Natural killer cell (primary cell): ENCODE measurements around the gene RAP2B. TPM values are rescaled to one million over a fixed set of nuclear protein-coding genes. Genes with fewer than 3 reads are reported as not detected.
A peak's percentile ranks its signal among the peaks of the same experiment; 100 is the strongest.
"Not testable (repeated sequence)": the region's sequence is repeated elsewhere in the genome, so short reads cannot be mapped to it uniquely, and the experiment has no call there.

Experiments
- ATAC-seq, 3 donors: fragments of 150-1000 bp in 2 of 3; fragments of 200-7000 bp in 1 of 3; cut with Tn5 transposase; 1 replicate in 1 of 3; 2 replicates in 2 of 3; pipeline ENCODE4 v1.10.0; 2021; ENCODE audit warnings: mild to moderate bottlenecking in 2 of 3, moderate library complexity in 2 of 3
- DNase-seq, 2 donors: peaks; one replicate each; pipeline versions ENCODE4 v3.0.0 to v3.0.0-alpha.2; 2013 to 2021; ENCODE audit warnings: mixed read lengths in 1 of 2
- H3K27ac ChIP-seq: one replicate; pipeline ENCODE4 v1.5.1; 2013; ENCODE audit warnings: mild to moderate bottlenecking, low read length
- H3K27me3 ChIP-seq: one replicate; pipeline ENCODE4 v1.6.1; 2013; ENCODE audit warnings: low read length; ENCODE audit not compliant: control insufficient read depth, insufficient read depth
- H3K36me3 ChIP-seq: one replicate; pipeline ENCODE4 v1.6.1; 2013; ENCODE audit warnings: low read length; ENCODE audit not compliant: control insufficient read depth, insufficient read depth
- H3K4me1 ChIP-seq: one replicate; pipeline ENCODE4 v1.6.1; 2013; ENCODE audit warnings: low read length; ENCODE audit not compliant: control insufficient read depth, insufficient read depth
- H3K4me3 ChIP-seq: one replicate; pipeline ENCODE4 v1.5.1; 2013; ENCODE audit warnings: low read length
- H3K9me3 ChIP-seq: one replicate; pipeline ENCODE4 v1.6.1; 2013; ENCODE audit warnings: low read length; ENCODE audit not compliant: control insufficient read depth, insufficient read depth
- H3K27ac Mint-ChIP-seq, 2 donors: one replicate each; pipeline ENCODE4 v1.8.0; 2022; ENCODE audit warnings: mild to moderate bottlenecking in 2 of 2, mixed read lengths in 2 of 2, moderate library complexity in 1 of 2
- H3K27me3 Mint-ChIP-seq, 2 donors: one replicate each; pipeline ENCODE4 v1.8.0; 2022; ENCODE audit warnings: low read depth in 2 of 2, mixed read lengths in 2 of 2
- H3K36me3 Mint-ChIP-seq: one replicate; pipeline ENCODE4 v1.8.0; 2022; ENCODE audit warnings: mixed read lengths
- H3K4me1 Mint-ChIP-seq, 2 donors: one replicate each; pipeline ENCODE4 v1.8.0; 2022; ENCODE audit warnings: mixed read lengths in 2 of 2
- H3K4me3 Mint-ChIP-seq: one replicate; pipeline ENCODE4 v1.8.0; 2022; ENCODE audit warnings: mild to moderate bottlenecking, moderate library complexity, mixed read lengths
- H3K9me3 Mint-ChIP-seq, 2 donors: one replicate each; pipeline ENCODE4 v1.8.0; 2022; ENCODE audit warnings: mixed read lengths in 2 of 2
- CTCF ChIP-seq: fragments of 200-600 bp; IDR thresholded peaks from one replicate; pipeline ENCODE4 v1.8.0; 2022; ENCODE audit warnings: antibody characterized with exemption
- WGBS: methylation state at CpG from one replicate; pipeline ENCODE4 v1.1.7; 2013; ENCODE audit warnings: missing lambda C conversion rate; ENCODE audit not compliant: insufficient coverage; 5-methylcytosine and 5-hydroxymethylcytosine counted together
- intact Hi-C: fragments of 100-400 bp; cut with micrococcal nuclease; formaldehyde crosslinking; loops from one replicate; pipeline ENCODE4 v1.14.2; 2022
- total RNA-seq, 4 donors: library from RNA; stranded (reverse); fragments of 120-200 nt in 1 of 4; gene quantifications; one replicate each; pipeline versions ENCODE4 v1.2.3 to v1.2.4, GENCODE V29; 2013 to 2022

RAP2B gene
- total RNA-seq, 3 donors from 2014 or later (not counting 1 experiment from before 2014, with no cell fraction given), result 34.8 to 41.7 (median 38.1) TPM

DNA sequence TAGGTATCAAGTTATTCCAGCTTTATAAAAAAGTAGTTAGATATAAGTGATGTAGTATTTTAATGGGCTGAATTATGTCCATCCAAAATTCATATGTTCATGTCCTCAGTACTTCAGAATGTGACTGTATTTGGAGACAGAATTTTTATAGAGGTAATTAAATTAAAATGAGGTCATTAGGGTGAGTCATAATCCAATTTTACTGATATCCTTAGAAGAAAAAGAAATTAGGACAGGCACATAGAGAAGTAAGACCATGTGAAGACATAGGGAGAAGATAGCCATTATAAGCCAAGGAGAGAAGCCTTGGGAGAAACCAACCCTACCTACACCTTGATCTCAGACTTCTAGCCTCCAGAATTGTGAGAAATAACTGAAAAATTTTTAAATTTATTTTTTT is 30.3 kb downstream of the RAP2B start:
- no peaks in the 10 kb centered on the region for H3K36me3 Mint-ChIP-seq
- ATAC-seq (no peak), DNase-seq (no peak)
- TF ChIP-seq CTCF, result no peak
- peaks cover 0 to 4% of the 10 kb centered on the region in 2 donors for H3K4me1 Mint-ChIP-seq
- H3K27me3 Mint-ChIP-seq, result no peaks in the 10 kb centered on the region
- intact Hi-C loops, result no loop called here
- no peaks in the 10 kb centered on the region for H3K36me3 ChIP-seq
- no peaks in the 10 kb centered on the region for H3K27me3 ChIP-seq
- H3K4me3 Mint-ChIP-seq, result no peak overlapping the region
- H3K4me3 ChIP-seq, result no peak overlapping the region
- H3K27ac ChIP-seq, result no peak overlapping the region
- H3K9me3 ChIP-seq, result no peaks in the 10 kb centered on the region
- H3K9me3 Mint-ChIP-seq, result no peaks in the 10 kb centered on the region
- H3K27ac Mint-ChIP-seq, result no peak overlapping the region
- H3K4me1 ChIP-seq, result no peaks in the 10 kb centered on the region

- H3K36me3 ChIP-seq, H3K27me3 Mint-ChIP-seq, ATAC-seq, H3K36me3 Mint-ChIP-seq, H3K4me3 Mint-ChIP-seq, H3K27ac Mint-ChIP-seq, H3K4me1 ChIP-seq, H3K4me1 Mint-ChIP-seq, H3K9me3 ChIP-seq, H3K27ac ChIP-seq, H3K9me3 Mint-ChIP-seq, H3K27me3 ChIP-seq, intact Hi-C loops, DNase-seq, H3K4me3 ChIP-seq: not testable (repeated sequence)
- WGBS, result 98% methylated on average over 11 of the region's 12 CpGs
Observed at GRCh38 chr3:153193786-153194476, 31.9 kb downstream of the RAP2B start.

DNA sequence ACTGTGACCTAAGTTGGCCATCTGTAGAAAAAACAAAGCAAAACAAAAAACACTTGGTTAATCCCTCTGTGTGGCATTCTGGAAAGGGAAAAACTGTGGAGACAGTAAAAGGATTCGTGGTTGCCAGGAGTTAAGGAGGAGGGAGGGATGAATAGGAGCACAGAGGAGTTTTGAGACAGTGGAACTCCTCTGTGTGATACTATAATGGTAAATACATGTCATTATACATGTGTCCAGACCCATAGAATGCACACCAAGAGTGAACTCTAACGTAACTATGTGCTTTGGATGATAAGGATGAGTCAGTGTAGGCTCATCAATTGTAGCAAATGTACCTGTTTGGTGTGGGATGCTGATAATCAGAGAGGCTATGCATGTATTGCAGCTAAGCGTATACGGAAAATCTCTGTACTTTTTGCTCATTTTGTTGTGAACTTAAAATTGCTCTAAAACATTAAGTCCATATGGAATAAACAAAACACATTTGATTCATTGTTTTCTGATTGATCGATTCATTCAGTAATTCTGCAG is 33.4 kb downstream of the RAP2B start:
- intact Hi-C loops, result no loop called here
- Histone ChIP-seq H3K27ac (no peak overlapping the region), H3K9me3 (no peaks in the 10 kb centered on the region), H3K36me3 (no peaks in the 10 kb centered on the region), H3K4me1 (no peaks in the 10 kb centered on the region), H3K27me3 (no peaks in the 10 kb centered on the region), H3K4me3 (no peak overlapping the region)
- TF ChIP-seq CTCF, result no peak
- DNase-seq, result no peak
- no peak for ATAC-seq
- no peak overlapping the region for H3K4me3 Mint-ChIP-seq
- H3K36me3 Mint-ChIP-seq, result no peaks in the 10 kb centered on the region
- 96% methylated on average over 5 of the region's 5 CpGs for WGBS
- no peaks in the 10 kb centered on the region for H3K27me3 Mint-ChIP-seq
- peaks cover 4 to 5% of the 10 kb centered on the region in 2 donors for H3K4me1 Mint-ChIP-seq
- no peaks in the 10 kb centered on the region for H3K9me3 Mint-ChIP-seq
- no peak overlapping the region for H3K27ac Mint-ChIP-seq

GRCh38 chr3:153209596-153209995 is 47.6 kb downstream of the RAP2B start:
- intact Hi-C loops, result loop anchor here (10.0 kb wide), 1 partner anchor 55 kb away; no protein-coding TSS in a partner anchor
- no peak overlapping the region for H3K27ac ChIP-seq
- H3K36me3 Mint-ChIP-seq, result no peaks in the 10 kb centered on the region
- H3K9me3 ChIP-seq, result no peaks in the 10 kb centered on the region
- WGBS, result 93% methylated on average over 8 of the region's 8 CpGs
- peaks cover 16% of the 10 kb centered on the region for H3K4me1 ChIP-seq
- peaks cover 33 to 35% of the 10 kb centered on the region in 2 donors for H3K4me1 Mint-ChIP-seq
- H3K27me3 Mint-ChIP-seq, result no peaks in the 10 kb centered on the region
- no peaks in the 10 kb centered on the region for H3K9me3 Mint-ChIP-seq
- no peak overlapping the region for H3K4me3 ChIP-seq
- peak in 2 of 3 donors; percentile 22 to 46 for ATAC-seq
- H3K36me3 ChIP-seq, result no peaks in the 10 kb centered on the region
- no peaks in the 10 kb centered on the region for H3K27me3 ChIP-seq
- no peak for TF ChIP-seq CTCF
- peak in 1 of 2 donors; percentile 33 for DNase-seq
- no peak overlapping the region for H3K4me3 Mint-ChIP-seq
- H3K27ac Mint-ChIP-seq, result peak overlapping the region; percentile 46 to 78
